Middle frontal gyrus (tissue), 1 donor: Measurements from ENCODE around the gene ARHGEF18.
"Not testable (repeated sequence)": the region's sequence is repeated elsewhere in the genome, so short reads cannot be mapped to it uniquely, and the experiment has no call there.

Source experiments
- DNase-seq: peaks from one replicate; pipeline ENCODE4 v3.0.0-alpha.2; 2015; ENCODE audit warnings: low spot score; ENCODE audit errors: extremely low spot score

Gene ARHGEF18

DNA sequence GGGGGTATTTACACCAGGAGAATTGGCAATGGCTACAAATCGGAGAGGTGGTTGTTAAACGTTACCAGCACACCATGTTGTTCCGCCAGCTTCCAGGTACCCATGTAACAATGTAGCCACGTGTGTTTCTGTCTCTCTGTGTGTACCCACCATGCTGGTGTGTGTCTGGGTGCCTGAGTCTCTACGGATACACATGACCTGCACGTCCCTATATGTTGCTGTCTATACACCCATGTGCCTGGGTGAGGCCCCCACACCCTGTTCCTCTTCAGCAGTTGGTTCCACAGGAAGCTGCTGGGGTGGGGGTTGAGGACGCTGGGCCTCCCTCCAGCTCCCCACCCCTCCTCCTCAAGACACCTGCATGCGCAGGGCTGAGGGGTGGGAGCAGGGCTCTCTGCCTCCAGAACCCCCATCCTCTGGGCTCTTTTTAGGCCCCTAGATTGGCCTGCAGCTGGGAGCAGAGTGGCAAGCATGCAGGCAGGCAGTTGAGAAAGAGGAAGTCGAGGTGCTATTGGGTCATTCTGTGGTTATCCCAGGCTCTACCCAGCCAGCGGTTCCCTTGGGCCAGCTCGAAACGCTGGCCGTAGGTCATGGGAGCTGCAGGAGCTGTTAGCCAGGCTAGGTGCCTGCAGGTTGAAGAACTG is at the start of gene ARHGEF18:
ARHGEF18 (plus strand) TSS at position 351 of the 644 bp plus-strand sequence. CDS start 13,954 bp downstream, outside the sequence.
- DNase-seq, result no peak

DNA sequence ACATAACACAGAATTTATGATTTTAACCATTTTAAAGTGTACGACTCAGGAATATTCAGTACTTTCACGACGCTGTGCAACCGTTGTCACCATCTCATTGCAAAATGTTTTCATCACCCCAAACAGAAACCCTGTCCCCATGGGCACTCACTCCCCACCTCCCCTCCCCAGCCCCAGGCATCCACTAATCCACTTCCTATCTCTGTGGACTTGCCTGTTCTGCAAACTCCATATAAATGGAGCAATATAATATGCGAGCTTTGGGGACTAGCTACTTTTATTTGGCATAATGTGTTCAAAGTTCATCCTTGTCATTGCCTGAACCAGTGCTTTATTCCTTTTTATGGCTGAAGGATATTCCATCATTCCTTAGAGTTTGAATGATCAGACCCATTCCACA is 47.2 kb upstream of the ARHGEF18 start:
- DNase-seq, result no peak

DNA sequence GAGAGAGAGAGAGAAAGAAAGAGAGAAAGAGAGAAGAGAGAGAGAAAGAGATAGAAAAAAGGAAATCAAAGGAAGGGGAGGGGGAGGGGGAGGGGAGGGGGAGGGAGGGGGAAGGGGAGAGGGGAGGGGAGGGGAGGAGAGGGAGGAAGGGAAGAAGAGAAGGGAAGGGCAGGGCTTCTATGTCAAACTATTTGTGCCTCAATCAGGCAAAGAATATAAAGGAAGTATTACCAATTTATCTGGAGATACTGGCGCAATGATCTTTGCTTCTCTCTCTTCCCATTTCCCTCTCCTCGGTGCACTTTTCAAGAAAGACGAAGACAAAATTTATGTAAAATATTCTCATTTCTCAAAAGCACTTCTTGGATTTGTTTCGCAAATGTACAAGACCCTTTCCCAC is 45.3 kb upstream of the ARHGEF18 start:
- DNase-seq, result no peak

DNA sequence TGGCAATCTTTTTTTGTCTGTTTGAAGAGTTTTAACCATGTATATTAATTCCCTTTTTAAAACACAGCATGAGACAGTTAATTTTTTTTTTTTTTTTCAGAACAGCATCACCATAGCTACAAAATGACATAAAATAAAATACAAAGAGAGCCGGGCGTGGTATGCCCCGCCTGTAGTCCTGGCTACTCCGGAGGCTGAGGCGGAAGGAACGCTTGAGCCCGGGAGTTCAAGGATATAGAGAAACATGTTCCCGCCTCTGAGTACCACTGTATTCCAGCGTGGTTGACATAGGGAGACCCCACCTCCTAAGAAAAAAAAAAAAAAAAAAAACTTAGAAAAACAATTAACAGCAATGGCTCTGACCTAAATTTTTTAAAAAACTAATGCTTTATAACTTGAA is 44.5 kb upstream of the ARHGEF18 start:
- no peak for DNase-seq

DNA sequence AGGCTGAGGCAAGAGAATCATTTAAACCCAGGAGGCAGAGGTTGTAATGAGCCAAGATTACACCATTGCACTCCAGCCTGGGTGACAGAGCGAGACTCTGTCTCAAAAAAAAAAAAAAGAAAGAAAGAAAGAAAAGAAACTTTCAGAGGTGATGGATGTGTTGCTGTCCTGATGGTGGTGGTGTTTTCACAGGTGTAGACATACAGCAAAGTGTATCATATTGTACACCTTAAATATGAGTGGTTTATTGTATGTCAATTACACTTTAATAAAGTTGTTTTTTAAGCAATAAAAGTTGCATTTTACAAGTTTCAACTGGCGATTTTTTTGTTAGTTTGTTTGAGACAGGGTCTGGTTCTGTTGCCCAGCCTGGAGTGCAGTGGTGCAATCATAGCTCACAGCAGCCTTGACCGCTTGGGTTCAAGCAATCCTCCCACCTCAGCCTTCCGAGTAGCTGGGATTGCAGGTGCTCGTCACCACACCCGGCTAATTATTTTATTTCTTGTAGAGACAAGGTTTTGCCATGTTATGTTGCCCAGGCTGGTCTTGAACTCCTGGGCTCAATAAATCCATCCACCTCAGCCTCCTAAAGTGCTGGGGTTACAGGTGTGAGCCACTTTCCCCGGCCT is 41.0 kb upstream of the ARHGEF18 start:
- DNase-seq, result no peak

DNA sequence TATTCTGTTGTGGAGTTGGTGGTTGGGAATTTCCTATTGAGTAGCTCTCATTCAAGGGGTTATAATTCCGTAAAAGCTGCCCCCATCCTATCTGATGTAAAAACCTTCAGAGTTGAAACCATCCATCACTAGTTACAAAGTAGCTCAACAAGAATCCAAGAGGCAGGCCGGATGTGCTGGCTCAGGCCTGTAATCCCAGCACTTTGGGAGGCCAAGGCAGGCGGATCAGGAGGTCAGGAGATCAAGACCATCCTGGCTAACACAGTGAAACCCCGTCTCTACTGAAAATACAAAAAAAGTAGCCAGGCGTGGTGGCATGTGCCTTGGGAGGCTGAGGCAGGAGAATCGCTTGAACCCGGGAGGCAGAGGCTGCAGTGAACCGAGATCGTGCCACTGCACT is 40.4 kb upstream of the ARHGEF18 start:
- DNase-seq, result not testable (repeated sequence)

DNA sequence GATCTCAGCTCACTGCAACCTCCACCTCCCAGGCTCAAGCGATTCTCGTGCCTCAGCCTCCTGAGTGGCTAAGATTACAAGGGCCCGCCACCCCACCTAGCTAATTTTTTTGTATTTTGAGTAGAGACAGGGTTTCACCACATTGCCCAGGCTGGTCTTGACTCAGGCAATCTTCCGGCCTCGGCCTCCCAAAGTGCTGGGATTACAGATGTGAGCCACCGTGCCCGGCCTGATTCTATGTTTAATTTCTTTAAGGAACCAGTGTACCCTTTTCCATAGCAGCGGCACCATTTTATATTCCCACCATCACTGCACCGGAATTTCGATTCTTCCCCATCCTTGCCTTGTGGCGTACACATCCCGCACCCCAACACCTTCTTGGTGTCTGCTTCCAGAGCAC is 36.8 kb upstream of the ARHGEF18 start:
- no peak for DNase-seq

DNA sequence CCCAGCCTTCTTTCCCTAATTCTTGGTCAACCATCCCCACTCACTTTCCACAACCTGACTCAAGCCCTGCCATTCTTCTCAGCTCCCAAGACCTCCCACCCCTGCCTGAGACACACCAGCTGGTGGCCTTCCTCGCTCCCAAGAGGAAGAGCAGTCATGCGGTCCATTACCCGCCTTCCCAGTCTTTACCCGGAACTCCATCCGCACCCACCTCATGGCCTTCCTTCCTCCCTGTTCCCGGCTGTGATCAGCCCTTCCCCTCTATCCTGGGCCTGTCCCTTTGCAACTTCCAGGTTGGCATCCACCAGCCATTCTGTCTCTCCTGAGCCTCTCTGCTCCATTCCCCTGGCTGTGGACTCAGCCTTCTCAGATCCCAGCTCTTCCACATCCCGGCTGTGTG is 35.9 kb upstream of the ARHGEF18 start:
- DNase-seq, result no peak

DNA sequence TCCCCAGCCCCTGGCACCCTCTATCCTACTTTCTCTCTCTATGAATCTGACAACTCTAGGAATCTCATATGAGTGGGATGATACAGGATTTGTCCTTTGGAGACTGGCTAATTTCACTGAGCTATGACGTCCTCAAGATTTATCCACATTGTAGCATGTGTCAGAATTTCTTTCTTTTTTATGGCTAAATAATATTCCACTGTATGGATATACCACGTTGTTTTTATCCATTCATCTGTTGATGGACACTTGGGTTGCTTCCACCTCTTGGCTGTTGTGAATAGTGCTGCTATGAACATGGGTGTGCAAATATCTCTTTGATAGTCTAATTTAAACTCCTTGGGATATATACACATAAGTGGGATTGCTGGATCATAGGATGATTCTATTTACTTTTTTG is 30.6 kb upstream of the ARHGEF18 start:
- DNase-seq, result no peak

DNA sequence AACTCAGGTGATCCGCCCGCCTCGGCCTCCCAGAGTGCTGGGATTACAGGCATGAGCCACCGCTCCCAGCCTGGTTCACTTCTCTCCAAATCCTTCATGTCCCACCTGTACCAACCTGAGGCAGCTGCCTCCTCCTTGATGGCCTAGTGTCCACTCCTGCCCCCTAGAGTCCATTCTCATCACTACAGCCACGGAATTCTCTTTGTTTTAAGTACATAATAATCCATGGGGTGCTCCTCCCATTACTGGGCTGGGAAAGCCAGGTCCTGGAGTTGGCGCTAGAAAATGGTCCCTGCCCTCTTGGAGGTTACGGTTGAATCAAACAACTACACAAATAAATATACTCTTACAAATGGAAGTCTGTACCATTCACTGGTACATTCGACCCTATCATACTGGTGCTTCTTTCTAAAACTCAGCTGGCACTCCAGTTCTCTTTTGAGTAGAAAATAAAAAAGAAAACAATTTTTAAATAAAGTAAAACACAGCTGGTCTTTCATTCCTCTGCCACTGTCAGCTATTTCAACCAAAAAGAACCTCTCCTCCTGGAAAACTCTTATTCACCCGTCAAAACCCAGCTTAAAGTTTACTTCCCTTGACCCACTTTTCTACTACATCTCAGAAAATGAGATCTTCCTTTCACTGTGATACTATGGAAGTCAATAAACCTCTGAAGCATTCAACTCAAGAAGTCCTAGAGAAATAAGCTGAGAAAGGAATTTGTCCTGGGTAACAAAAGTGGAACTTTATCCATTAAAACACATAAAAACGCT is 22.4 kb upstream of the ARHGEF18 start:
- DNase-seq, result no peak

DNA sequence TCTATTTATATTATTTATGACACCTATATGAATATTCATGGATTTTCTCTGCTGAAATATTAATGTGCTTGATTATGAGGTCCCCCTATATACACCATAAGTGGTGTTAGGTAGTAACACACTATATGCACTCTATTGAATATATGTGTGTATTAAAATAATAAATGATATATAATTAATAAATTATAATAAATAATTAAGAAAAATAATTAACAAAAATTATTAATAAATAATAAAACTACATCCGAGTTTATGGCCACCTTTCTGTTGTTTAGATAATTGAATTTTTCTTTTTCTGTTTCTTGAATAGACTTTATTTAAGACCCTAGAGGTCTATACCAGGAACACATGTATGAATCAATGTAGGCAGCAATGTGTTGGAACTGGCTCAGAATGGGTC is 20.9 kb upstream of the ARHGEF18 start:
- no peak for DNase-seq

DNA sequence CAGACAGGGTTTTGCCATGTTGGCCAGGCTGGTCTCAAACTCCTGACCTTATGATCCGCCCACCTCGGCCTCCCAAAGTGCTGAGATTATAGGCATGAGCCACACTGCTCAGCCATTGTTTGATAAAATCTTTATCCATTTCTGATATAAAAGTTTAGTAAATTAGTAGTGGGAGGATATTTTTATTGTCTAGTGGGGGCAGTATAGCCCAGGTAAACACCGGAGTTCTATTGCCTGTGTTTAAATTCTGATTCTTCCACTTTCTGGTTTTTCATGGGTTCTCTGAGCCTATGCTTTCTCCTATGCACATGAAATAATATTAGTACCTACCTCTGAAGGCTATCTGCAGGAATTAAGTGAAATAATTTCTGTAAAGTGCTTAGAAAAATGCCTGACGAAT is 20.1 kb upstream of the ARHGEF18 start:
- no peak for DNase-seq

DNA sequence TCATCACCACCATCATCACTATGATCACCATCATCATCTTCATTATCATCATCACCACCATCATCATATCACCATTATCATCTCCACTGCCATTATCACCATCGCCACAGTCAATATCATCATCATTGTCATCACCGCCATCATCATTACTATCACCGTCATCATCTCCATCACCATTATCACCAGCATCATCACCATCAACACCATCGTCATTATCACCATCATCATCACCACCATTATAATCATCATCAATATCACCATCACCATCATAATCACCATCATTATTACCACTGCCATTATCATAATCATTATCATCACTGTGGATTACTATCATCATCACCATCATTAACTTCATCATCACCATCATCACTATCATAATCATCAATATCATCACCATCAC is 17.3 kb upstream of the ARHGEF18 start:
- DNase-seq, result no peak

DNA sequence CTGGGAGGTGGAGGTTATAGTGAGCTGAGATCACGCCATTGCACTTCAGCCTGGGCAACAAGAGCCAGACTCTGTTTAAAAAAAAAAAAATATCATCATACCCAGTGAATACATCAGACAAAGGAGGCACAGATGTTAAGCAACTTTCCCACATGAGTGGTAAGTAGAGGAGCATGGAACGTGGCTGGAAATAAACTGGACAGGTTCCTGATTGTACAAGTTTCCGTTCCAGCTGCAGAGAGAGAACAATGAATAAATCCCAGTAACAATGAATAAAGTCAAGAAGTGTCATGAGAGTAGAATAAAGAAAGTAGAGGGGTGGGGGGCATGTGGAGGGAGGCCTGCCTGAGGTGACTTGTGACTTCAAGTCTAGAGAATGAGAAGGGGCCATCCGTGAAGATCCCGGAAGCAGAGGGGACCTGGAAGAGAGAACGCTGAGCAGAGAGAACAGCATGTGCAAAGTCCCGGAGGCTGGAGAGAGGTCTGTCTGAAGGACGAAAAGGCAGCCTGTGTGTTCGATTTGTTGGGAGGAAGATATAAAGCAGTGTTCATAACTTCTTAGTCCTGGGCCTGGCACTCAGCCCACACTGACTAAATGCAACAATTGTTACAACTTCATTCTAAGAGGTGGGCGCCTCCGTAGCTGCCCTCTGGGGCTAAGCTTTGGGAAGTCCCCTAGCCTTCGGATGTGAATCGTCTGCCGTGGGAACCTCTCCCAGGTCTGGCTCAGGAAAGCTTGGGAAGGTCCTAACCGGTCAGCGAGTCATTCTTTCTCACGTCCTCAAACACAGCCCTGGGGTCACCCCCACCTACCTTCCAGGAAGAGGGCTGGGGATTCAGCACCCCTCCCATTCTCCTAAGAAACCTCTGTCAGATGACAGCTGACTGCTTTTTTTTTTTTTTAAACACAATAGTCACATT is 15.3 kb upstream of the ARHGEF18 start:
- DNase-seq, result no peak

DNA sequence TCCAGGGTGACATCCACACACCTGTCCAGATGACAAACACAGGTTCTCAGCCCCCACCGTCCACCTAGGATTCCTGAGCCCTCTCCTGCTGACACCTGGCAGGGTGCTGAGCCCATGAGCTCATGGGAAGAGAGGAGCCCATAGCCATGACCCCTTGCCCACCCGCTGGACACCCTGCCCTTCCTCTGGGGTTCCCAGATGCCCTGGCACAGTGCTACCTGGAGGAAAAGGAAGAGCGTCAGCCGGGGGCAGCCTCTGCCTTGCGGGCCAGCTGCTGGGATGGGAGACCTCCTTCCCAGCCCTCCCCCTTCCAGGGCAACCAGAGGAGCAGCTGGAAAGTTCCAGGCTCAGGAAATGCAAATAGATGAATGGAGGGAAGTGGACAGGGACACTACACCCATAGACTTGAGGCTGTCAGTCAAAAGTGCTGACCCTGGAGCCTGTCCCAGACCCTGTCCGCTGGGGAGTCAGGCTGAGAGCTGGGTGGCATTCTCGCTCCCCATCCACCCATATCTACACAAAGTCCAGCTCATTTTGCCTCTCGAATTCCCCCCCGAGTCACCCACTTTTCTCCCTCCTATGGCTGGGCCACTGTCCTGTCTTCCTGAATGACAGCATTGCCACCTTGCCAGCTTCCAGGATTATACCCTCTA is 12.3 kb upstream of the ARHGEF18 start:
- no peak for DNase-seq

DNA sequence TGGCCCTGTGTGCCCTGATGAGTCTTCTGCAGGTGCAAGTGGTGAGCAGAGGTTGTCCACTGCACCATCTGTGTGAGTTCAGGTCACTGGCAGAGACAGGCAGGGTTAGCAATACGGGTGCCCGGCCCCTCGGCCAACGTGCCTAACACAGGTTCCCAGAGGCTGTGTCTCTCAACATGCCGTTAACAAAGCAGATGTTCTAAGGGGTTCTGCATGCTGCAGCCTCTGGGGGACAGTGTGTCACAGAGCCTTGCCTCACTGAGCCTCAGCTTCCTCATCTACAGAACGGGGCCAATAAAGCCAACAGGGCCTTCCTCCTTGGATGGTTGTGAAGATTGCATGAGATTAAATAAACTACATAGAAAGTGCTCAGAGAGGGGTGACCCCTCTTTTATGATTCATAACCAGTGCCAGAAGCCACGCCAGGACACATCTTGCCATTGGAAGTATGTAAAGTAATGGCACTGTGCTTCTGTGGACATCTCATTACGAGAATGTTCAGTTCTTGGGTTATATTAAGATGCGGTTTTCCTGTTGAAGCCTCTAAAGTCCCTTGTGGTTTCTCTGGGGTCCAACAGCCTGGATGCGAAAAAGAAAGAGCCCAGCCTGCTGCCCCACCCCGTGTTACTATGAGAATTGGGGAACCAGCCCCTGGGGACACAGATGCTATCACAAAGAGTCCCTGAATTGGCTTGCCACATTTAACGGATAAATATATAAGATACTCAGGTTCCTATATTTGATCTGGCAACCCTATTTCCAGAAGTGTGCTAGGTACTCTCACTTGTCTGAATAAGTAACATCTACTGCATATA is 11.2 kb upstream of the ARHGEF18 start:
- no peak for DNase-seq

DNA sequence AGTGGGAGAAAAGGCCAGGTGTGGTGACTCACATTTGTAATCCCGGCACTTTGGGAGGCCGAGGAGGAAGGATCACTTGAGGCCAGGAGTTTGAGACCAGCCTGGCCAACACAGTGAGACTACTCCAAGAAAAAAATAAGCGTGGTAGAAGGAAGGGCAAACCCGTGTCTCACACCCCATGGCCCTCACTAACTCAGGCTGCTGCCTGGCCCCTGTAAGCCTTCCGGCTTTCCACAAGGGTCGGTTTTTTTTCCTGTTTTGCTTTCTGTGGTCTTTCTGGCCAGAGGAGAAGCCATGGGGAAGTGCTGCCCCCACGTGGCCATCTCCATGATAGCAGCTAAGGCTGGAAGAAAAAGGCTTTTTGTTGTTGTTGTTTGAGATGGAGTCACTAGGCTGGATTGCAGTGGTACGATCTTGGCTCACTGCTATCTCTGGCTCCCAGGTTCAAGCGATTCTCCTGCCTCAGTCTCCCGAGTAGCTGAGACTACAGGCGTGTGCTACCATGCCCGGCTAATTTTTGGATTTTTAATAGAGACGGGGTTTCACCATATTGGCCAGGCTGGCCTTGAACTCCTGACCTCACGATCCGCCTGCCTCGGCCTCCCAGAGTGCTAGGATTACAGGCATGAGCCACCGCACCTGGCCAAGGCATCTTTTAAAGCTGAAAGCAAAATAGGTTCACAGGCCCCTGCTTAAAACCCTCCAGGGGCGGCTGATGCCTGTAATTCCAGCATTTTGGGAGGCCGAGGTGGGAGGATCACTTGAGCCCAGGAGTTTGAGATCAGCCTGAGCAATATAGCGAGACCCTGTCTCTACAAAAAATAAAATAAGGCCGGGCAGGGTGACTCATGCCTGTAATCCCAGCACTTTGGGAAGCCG is 7.5 kb upstream of the ARHGEF18 start:
- DNase-seq, result peak; percentile 69

DNA sequence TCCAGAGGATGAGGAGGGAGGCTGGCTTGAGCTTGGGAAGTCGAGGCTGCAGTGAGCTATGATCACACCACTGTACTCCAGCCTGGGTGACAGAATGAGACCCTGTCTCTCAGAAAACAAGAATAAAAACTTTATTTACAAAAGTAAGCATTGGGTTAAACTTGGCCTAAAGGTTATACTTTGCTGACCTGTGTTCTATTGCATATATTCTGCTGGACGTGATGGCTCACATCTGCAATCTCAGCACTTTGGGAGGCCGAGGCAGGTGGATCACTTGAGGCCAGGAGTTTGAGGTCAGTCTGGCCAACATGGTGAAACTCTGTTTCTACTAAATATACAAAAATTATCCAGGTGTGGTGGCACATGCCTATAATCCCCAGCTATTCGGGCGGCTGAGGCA is 6.6 kb upstream of the ARHGEF18 start:
- DNase-seq, result no peak

DNA sequence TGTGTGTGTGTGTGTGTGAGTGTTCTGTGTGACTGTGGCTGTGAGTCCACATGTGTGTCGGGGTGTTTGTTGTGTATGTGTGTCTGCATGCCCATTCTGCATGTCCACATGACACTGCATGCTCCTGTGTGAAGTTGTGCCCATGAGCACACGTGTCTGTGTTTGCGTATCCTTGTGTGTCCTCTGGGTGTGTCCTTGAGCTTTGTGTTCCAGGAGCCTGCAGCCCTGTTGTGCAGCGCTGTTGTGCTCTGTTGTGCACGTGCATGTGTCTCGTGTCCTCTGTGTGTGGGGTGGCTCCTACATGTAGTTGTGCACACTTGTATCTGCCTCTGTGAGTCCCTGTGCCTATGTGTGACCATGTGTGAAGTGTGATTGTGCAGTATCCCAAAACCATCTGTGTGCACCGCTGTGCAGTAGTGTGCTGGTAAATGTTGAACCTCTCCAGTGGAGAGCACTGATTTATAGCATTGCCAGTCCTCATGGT is 2.2 kb upstream of the ARHGEF18 start:
- no peak for DNase-seq
